Hematopoietic multipotent progenitor cell treated with erythropoietin and hydrocortisone succinate and interleukin-3 and kit ligand, for 6 days (in vitro differentiated cells): ENCODE measurements around the gene NDUFA1.
"Not testable (repeated sequence)": the region's sequence is repeated elsewhere in the genome, so short reads cannot be mapped to it uniquely, and the experiment has no call there.

ENCODE experiments used
- DNase-seq: peaks from one replicate; pipeline ENCODE4 v3.0.0-alpha.2; 2015

NDUFA1 gene

DNA sequence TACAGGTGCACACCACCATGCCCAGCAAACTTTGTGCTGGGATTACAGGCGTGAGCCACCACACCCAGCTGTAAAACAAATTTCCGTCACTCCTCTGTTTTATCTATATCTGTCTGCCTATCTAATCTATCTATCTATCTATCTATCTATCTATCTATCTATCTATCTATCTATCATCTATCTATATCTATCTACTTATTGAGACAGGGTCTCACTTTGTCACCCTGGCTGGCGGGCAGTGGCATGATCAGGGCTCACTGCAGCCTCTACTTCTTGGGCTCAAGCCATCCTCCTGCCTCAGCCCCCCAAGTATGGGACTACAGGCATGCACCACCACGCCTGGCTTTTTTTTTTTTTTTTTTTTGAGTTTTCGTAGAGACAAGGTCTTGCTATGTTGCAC is 44.7 kb downstream of the NDUFA1 start:
- DNase-seq = no peak

- no peak for DNase-seq
Measured at GRCh38 chrX:119917877-119918276, 46.2 kb downstream of the NDUFA1 start.

DNA sequence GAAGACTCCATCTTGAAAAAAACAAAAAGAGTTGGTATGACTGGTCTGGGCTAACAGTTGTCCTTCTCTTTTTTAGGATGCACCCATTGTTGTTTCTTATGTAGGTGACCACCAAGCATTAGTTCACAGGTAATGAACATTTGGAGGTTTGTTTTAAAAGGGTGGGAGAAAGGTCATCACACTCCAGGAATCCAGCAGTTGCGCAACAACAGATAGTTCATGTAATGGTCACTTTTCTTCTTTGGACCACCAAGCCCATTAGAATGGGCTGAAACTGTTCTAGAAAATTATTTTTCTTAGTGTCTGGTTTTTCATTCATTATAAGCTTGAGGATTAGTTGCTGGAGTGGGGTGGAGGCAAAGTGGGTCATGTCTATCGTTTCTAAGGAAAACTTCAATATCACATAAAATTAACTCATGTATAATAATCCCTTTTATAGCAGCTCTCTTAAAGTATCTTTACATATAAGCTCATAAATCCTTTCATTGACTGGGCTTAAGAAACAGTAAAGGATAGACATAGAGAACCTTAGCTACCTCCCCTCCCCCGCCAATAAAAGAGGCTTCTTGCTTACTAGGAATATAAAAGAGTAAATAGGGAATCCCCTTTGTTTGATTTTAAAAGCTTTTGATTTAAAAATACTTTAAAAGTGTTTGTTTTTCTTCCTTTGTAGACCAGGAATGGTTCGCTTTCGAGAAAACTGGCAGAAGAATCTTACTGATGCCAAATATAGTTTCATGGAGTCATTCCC is 48.4 kb downstream of the NDUFA1 start:
- DNase-seq = no peak

DNA sequence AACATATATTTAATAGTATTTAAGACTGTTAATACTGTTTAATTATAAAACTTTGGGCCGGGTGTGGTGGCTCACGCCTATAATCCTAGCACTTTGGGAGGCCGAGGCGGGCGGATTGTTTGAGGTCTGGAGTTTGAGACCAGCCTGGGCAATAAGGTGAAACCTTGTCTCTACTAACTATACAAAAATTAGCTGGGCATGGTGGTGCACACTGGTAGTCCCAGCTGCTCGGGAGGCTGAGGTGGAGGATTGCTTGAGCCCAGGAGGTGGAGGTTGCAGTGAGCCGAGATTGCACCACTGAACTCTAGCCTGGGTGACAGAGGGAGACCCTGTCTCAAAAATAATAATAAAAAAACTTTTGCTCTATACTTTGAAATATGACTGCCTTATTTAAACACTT is 50.8 kb downstream of the NDUFA1 start:
- not testable (repeated sequence) for DNase-seq
